ENCODE results near the gene ZDHHC8.

The ZDHHC8 gene

DNA sequence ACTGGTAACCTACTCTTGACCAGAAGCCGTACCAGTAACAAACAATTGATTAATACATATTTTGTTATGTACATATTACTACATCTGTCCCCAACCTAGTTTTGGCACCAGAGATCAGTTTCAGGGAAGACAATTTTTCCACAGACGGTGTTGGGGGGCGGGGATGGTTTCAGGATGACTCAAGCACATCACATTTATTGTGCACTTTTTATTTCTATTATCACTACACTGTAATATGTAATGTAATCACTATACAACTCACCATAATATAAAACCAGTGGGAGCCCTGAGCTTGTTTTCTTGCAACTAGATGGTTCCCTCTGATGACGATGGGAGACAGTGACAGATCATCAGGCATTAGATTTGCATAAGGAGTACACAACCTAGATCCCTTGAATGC is 36.1 kb upstream of the ZDHHC8 start:
- in situ Hi-C loops (cut with MboI; ENCODE audit: low sequenced_read_pairs), result no loop called here

DNA sequence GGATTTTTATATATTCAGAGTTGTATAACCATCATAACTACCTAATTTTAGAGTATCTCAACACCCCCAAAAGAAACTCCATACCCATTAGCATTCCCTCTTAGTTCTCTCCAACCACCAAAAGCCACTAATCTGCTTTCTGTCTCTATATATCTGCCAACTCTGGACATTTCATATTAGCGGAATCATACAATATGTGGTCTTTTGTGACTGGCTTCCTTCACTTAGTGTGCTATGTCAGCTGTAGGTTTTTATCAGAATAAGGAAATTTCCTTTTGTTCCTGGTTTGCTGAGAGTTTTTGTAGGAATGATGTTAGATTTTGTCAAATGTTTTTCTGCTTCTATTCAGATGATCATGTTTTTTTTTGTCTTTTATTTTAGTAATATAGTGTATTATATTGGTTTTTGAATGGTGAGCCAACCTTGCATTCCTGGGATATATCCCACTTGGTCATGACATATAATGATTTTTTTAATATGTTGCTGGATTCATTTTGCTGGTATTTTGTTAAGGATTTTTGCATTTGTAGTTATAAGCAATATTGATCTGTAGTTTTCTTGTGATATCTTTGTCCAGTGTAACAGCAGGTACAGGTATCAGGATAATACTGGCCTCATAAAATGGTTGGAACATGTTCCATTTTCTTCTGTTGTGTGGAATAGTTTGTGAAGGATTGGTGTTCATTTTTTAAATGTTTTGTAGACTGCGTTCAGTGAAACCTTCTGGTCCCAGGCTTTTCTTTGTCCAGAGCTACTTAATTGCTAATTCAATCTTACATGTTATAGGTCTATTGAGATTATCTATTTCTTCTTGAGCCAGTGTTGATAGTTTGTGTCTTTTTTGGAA is 34.8 kb upstream of the ZDHHC8 start:
- in situ Hi-C loops (cut with MboI; ENCODE audit: low sequenced_read_pairs), result no loop called here

DNA sequence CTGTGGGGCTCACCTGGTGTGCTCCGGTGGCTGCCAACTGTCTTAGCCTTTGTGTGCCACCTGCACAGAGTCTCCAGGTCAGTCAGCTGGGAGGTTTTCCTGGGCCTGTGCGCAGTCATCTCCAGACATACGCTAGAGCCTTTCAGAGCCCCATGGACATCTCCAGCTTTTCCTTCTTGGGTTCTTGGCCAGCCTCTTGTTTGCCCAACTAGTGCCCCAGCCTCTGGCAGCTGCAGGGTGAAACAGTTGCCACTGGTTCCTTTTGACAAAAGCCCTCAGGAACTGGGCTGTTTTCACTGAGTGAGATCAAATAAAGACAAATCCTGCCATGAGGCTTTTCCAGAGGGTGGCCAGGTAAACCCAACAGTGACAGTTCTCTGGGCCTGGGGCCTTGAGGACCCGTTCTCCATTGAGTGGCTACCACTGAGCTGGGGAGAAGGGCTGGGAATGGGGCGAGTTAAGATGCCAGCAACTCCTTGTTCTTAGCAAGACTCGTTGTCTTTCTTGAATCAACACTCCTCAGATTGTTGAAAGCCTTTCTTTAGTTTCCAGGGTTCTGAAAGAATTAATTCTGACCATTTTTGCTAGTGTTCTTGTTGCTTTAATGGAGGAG is 32.4 kb upstream of the ZDHHC8 start:
- in situ Hi-C loops (cut with MboI; ENCODE audit: low sequenced_read_pairs), result no loop called here

DNA sequence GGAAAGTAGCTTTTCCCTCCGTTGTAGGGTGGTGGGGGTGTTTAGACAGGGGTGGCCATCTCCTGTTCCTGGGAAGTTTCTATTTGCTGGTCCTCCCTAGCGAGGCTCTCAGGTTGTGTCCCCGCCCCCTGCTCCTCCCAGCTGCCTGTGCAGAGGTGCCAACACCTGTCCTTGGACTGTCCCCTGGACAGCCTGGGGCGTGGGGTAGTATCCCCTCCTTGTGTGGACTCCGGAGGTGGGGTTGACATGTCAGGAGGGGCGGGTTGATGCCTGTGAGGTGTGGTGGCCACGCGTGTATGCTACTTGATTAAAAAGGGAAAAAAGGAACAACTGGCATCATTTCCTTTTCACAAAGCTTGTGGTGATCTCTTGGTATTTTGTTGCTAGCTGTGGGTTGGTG is 30.0 kb upstream of the ZDHHC8 start:
- in situ Hi-C loops (cut with MboI; ENCODE audit: low sequenced_read_pairs), result no loop called here

DNA sequence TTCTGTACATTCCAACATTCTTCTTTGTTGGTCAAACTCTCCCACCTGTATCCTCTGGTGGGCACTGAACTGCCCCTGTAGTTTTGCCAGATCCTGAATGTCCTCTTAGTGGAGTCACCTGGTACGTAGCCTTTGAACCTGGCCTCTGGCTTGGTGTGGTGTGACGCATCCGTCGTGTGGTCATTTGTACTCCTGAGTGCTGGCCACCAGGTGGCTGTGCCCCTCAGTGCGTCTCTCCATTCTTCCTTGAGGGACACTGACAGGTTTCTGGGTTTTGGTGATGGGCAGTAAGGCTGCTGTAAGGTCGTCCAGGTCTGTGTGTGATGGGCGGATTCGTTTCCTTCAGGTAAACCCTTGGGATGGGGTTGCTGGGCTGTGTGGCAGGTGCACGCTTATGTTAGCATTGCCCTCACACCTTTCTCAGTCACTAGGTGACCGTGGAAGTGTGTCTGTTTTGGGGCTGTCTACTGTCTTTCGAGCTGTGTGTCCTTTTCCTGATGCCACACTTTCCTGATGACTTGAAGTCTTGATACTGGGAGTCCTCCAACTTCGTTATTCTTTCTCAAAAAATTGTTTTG is 29.3 kb upstream of the ZDHHC8 start:
- in situ Hi-C loops (cut with MboI; ENCODE audit: low sequenced_read_pairs), result no loop called here

DNA sequence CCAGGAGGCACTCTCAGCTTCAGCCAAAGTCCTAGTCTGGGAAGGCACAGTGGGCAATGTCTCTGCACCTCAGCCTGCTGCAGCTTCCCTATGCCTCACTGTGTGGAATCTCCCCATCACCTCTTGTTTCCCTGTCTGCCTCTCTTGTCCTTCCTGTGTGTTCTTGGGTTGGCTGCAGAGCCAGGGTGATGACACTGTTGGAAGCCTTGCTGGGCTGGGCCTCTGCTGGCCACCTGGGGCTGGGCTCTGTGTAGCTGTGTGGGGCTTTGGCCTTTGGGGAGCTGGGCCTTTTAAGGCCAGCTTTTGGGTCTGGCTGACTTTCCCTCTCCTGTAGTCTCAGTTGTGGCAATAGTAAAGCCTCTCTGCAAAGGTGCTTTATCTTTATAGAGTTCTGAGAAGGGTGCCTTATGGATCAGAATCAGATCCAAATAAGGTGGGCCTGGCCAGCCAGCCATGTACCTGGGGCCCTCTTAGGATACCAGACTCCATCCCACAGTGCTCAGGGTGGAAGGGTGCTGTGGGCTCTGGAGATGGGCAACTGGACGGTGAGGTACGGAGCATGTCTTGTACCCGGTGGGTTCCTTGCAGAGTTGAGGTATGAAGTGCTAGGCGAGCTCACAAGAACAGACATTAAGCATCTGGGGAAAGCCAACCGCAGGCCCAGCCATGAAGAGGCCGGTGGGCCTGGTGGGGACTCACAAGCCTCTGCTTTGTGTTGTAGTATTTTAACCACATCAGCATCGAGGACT is 26.0 kb upstream of the ZDHHC8 start:
- in situ Hi-C loops (cut with MboI; ENCODE audit: low sequenced_read_pairs), result no loop called here

DNA sequence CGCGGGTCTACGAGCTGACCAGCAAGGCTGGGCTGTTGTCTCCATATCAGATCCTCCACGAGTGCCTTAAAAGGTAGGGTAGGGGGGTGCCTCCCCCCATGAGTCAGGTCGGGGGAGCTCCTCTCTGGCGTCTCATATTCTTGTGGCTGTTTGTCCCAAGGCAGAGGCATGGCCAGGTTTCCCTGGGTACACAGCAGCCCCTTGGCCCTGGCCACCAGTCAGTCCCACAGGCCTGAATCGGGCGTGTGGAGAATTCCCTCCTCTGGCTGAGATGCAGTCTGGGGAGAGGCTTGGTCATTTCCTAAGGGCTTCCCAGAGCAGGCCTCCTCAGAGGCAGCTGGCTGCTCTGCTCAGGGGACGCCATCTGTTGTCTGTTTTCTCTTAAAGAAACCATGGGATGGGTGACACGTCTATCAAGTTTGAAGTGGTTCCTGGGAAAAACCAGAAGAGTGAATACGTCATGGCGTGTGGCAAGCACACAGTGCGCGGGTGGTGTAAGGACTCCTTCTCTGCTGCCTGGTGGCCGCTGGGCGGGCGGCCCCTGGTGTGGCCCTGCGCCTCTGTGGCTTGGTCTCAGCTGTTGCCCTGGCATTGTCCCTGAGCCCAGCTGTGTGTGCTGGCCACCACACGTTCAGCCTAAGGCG is 25.3 kb upstream of the ZDHHC8 start:
- in situ Hi-C loops (cut with MboI; ENCODE audit: low sequenced_read_pairs), result no loop called here

DNA sequence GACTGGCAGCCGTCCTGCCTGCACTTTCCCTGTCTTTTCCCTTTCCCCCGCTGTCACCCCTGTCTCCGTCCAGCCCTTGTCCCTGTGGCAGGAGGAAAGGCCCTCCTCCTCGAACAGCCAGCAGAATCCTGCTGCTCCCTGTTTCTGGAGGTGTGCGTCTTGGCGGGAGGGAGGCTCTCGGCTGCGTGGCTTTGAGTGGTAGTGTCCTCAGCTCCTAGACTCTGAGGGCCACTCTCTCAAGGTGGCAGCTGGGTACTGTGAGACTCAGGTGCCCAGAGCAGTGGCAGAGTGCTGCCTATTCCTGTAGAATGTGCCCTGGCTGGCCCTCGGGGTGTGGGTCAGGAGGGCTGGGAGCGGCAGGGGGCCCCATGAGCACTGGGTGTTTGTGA is 24.8 kb upstream of the ZDHHC8 start:
- in situ Hi-C loops (cut with MboI; ENCODE audit: low sequenced_read_pairs), result no loop called here

DNA sequence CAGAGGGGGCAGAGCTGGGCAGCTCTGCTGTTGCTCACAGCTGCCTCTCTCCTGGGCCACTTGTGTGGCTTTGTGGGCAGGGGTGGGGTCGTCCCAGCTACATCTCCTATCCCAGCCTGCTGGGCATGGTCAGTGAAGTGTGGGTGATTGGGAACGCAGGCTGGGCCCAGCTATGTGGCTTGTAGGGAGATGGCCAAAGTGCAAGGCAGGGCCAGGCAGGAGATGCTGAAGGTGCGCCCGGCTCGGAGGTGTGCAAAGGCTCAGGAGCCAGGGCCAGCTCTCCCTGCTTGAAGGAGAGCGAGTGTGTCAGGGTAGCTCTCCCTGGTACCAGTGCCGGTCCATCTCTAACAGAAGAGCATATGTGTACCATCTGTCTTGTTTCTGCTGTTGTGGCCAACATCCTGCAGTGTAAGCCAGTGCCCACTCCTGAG is 24.1 kb upstream of the ZDHHC8 start:
- in situ Hi-C loops (cut with MboI; ENCODE audit: low sequenced_read_pairs), result no loop called here

DNA sequence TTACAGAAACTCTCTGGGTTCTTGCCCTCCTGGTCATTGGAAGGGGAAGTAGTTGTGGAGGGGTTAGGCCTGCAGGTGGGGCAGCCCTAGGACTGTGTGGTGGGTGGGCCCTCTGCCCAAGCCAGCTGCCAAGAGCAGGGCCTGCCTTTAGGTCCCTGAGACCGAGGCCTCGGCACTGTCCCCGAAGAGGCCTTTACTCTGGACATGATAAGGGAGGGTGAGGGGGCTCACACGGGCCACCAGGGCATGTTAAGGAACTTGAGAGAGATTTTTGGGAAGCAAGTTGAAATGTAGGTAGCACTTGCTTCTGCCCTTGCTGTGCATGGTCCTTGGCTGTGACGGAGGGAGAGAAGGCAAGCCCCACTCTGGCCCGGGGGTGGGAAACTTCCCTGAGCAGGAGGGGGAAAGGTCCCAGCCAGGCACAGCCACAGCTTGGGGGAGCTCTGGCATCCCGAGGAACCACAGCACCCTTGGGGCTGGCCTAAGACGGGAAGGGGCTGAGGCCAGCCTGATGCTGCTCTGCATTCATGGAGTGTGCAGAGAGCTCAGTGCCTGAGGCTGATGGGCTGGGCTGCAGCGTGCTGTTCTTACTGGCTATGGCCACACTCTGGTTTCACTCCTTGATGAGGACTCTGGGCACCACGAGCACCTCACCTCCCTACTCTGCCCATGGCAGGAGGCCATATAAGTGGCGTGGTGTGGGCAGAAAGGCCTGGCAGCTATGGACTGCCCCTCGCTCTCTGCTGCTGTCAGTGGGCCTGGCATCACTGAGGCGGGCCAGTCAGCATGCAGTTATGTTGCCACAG is 23.4 kb upstream of the ZDHHC8 start:
- in situ Hi-C loops (cut with MboI; ENCODE audit: low sequenced_read_pairs), result no loop called here

DNA sequence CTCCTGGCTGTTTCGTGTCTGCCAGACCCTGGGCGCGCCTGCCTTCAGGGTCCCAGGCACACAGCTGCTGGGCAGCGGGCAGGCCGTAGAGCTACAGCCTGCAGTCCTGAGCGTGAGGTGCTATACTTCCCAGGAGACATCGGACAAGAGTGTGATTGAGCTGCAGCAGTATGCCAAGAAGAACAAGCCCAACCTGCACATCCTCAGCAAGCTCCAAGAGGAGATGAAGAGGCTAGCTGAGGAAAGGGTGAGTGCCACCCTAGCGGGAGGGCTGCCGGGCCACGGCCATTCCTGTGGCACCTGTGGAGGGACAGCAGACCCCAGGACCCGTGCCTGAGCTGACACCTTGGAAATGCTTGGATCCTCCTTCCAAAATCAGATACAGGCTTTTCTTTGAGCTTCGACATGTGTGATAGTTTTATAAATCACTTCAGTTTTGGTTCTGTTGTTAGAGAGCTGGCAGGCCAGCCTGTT is 22.8 kb upstream of the ZDHHC8 start:
- in situ Hi-C loops (cut with MboI; ENCODE audit: low sequenced_read_pairs), result no loop called here

DNA sequence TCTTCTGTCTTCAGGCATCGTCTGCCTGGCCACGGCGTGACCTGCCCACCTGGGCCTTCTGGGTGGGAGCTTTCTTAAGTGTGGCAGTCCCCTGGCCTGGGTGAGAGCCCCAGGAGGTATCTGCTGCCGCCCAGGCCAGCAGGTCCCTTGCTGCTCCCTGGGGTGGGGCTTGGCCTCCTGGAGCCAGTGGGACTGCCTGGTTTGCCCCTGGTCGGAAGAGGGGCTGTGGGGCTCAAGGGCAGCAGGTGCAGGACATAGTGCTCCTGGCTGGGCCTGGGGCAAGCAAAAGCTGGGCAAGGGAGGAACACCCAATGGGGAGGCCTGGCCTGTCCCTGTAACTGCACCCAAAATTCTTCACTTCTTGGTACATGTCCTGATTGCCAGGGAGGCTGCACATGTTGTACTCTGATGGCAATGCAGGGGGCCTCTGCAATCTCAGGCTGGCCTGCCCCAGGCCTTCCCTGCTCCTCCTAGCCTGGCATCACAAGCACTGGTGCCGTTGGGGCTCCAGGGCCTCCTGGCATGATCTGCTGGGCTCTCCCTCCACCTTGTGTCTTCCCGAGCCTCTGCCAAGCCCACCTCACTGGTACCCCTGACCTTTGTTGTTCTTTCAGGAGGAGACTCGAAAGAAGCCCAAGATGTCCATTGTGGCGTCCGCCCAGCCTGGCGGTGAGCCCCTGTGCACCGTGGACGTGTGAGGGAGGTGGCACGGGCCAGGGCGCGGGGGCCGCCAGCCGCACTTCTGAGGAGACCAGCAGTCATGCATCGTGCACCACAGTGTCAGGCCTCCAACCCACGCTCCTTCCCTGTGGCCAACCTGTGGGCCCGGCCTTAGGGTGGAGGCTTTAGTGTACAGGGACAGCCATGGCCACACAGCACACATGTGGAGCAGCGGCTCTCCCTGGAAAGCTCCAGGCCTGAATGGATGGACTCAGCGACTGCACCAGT is 21.9 kb upstream of the ZDHHC8 start:
- in situ Hi-C loops (cut with MboI; ENCODE audit: low sequenced_read_pairs), result no loop called here

DNA sequence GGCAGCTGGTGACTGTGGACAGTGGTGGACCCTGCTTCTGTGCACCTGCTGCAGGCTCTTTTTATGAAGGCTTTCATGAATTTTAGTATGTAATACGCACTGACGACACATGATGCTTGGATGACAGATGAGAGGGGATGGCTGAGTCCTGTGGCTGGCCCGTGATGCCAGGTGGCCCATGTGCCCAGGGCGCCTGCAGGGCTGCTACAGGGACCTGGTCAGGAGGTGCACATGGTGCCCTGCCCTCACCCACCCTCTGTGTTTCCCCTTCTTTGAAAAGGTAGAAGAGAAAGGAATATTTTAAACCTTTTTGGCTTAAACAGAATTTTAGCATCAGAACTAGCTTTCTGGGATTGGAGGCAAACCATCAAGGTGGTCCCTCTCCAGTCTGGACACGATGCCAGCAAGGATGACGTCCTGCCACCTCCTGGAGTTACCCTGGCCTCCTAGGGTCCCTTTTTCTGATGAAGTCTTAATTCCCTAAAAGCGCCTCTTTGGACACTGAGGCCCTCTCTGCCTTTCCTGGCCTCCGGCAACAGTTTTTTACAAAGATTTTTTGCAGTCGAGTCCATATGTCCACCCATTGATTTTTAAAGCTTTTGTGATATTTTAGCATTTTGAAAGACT is 21.1 kb upstream of the ZDHHC8 start:
- in situ Hi-C loops (cut with MboI; ENCODE audit: low sequenced_read_pairs), result no loop called here

DNA sequence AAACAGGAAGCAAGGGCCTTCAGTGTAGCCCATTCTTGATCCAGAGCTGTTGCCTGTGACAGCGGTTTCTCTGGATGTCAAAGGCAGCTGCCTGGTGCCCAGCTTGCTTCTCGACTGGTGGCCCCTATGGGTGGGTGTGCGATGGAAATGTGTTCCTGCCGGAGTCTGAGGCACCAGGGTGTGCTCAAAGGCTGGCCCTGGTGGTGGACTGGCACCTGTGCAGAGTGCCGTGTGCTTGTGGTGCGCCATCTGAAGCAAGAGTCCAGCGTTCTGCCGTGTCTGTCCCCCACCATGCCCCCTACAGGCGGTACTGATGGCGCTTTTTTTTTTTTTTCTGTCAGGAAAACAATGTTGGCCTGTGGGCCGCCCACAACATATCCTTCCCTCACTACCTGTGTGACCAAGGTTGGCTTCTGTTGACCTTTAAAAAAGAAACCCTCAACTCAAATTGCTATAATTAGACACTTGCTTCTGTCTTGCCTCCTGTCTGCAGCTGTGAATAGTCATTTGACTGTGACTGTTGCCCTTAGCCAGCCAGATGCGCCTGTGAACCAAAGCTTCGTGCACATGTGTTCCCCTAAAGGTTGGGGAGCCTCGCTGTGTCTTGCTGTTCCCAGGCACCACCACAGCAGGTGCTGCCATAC is 20.4 kb upstream of the ZDHHC8 start:
- in situ Hi-C loops (cut with MboI; ENCODE audit: low sequenced_read_pairs), result no loop called here

DNA sequence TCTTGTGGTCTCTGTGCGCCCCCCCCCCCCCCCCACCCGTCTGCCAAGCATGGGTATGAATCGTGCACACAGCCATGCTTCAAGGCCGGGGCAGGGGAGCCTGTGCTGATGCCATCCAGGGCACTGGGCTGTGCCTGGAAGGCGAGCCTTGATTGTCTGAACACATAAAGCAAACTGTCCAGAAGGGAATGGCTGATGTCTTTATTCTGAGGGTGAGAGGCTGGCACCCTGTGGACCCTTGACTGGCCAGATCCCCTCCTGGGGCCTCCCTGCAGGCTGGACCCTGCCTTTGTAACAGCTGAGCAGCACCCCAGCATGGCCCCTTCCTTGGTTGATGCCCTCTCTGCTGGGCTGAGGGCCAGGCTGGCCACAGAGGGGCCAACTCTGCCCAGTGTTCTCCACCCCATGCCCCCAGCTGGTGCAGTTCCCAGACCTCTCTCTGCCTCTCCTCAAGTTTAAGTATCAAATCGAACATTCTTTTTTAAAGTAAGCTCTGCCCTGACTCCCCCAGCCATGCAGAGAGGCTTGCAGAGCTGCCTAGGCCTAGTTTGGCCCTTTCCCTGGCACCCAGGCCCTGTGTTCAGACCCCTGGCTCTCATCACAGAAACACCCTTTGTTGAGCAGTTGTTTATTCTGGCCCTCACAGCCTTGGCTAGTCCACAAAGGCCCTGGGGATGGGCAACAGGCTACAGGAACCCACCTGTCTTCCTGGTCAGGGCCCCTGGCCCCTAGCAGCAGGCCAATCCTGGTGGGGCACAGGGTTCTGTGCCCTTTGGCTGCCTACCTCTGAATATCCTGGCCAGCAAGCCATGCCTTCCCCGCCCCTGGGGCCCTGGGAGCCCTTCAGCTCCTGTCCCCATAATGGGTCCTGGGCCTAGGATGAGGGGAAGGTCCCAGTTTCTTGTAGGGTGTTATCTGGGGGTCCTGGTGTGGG is 19.6 kb upstream of the ZDHHC8 start:
- in situ Hi-C loops (cut with MboI; ENCODE audit: low sequenced_read_pairs), result no loop called here

DNA sequence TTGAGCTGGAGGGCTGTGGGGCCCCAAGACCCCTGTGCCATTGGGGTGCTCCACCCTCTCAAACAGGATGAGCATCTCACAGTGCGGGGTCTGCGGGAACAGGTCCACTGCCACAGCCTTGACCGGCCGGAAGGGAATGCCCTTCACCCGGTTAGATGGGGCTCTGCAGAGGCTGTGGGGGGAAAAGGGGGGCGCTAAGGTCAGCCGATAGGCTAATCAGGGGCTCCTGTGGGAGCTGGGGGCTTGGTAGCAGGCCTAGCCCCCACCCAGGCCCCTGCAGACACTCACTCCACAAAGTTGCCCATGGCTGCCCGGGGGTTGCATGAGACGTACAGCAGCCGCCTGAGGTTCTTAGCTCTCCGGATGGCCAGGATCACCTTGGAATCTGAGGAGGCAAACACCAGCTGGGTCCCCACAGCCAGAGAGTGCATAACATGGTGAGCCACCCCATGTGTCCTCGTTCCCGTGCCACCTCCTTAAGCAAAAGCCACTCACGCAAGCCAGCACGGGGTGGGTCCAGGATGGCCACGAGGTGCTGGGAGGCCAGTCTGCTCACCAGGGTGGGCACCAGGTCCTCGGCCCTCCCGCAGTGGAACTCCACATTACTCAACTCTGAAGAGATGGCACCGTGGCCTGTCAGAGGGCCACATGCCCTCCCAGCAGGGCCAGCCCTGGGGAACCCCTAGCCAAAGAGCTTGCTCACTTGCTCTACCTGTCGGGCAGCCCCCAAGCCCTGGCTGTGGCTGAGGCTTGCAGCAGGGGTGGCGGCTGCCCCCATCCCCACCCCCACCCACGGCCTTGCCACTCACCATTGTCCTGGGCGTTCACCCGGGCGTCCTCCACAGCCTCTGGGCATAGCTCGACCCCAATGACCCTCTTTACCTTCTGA is 18.7 kb upstream of the ZDHHC8 start:
- in situ Hi-C loops (cut with MboI; ENCODE audit: low sequenced_read_pairs), result no loop called here
